H9 (cell line): ENCODE measurements around the gene ADAMTS5. TPM values are rescaled to one million over a fixed set of nuclear protein-coding genes. Genes with fewer than 3 reads are reported as not detected.

ENCODE experiments used
- DNase-seq: peaks from one replicate; pipeline ENCODE4 v3.0.0-alpha.2; 2017
- H2AFZ ChIP-seq: one replicate; pipeline ENCODE4 v1.6.1; 2013; ENCODE audit warnings: mild to moderate bottlenecking, low read length, control low read depth, moderate library complexity
- H2AK5ac ChIP-seq: 2 replicates; pipeline ENCODE4 v1.6.1; 2013; ENCODE audit warnings: low read length, control low read depth, mixed read lengths; ENCODE audit not compliant: insufficient read length
- H2BK120ac ChIP-seq: one replicate; pipeline ENCODE4 v1.6.1; 2013; ENCODE audit warnings: low read depth, mild to moderate bottlenecking, low read length, control low read depth, inconsistent platforms; ENCODE audit not compliant: poor library complexity, severe bottlenecking
- H2BK12ac ChIP-seq: 2 replicates; pipeline ENCODE4 v1.6.1; 2013; ENCODE audit warnings: low read length, control low read depth, mixed read lengths, low read depth; ENCODE audit not compliant: insufficient read length
- H2BK15ac ChIP-seq: 2 replicates; pipeline ENCODE4 v1.6.1; 2013; ENCODE audit warnings: low read depth, low read length, control low read depth
- H2BK20ac ChIP-seq: one replicate; pipeline ENCODE4 v1.6.1; 2013; ENCODE audit warnings: low read depth, mild to moderate bottlenecking, low read length, control low read depth, inconsistent platforms; ENCODE audit not compliant: poor library complexity, severe bottlenecking
- H2BK5ac ChIP-seq: 2 replicates; pipeline ENCODE4 v1.6.1; 2013; ENCODE audit warnings: low read length, control low read depth, mixed read lengths; ENCODE audit not compliant: insufficient read length
- H3K14ac ChIP-seq: 2 replicates; pipeline ENCODE4 v1.6.1; 2013; ENCODE audit warnings: low read length, control low read depth; ENCODE audit not compliant: insufficient read depth
- H3K18ac ChIP-seq: 2 replicates; pipeline ENCODE4 v1.6.1; 2013; ENCODE audit warnings: low read depth, mild to moderate bottlenecking, mixed read lengths, low read length, control low read depth; ENCODE audit not compliant: insufficient read length
- H3K23ac ChIP-seq: 2 replicates; pipeline ENCODE4 v1.6.1; 2013; ENCODE audit warnings: low read length, control low read depth, mixed read lengths, low read depth; ENCODE audit not compliant: insufficient read length
- H3K23me2 ChIP-seq: 2 replicates; pipeline ENCODE4 v1.6.1; 2013; ENCODE audit warnings: low read depth, mild to moderate bottlenecking, mixed read lengths, low read length, control low read depth; ENCODE audit not compliant: insufficient read length, poor library complexity, severe bottlenecking
- H3K27ac ChIP-seq: 2 replicates; pipeline ENCODE4 v1.5.1; 2013; ENCODE audit warnings: low read length, control low read depth, mixed read lengths, low read depth; ENCODE audit not compliant: insufficient read length
- H3K27me3 ChIP-seq: 2 replicates; pipeline ENCODE4 v1.6.1; 2013; ENCODE audit warnings: low read length, control low read depth, inconsistent platforms; ENCODE audit not compliant: insufficient read depth
- H3K4ac ChIP-seq: 2 replicates; pipeline ENCODE4 v1.6.1; 2013; ENCODE audit warnings: low read depth, mild to moderate bottlenecking, control low read depth, inconsistent platforms, low read length, moderate library complexity
- H3K4me1 ChIP-seq: 2 replicates; pipeline ENCODE4 v1.6.1; 2013; ENCODE audit warnings: low read length, control low read depth, inconsistent platforms; ENCODE audit not compliant: insufficient read depth
- H3K4me2 ChIP-seq: 2 replicates; pipeline ENCODE4 v1.6.1; 2013; ENCODE audit warnings: low read length, control low read depth, mixed read lengths; ENCODE audit not compliant: insufficient read length, insufficient read depth
- H3K56ac ChIP-seq: 2 replicates; pipeline ENCODE4 v1.6.1; 2013; ENCODE audit warnings: low read depth, mild to moderate bottlenecking, mixed read lengths, low read length, control low read depth; ENCODE audit not compliant: insufficient read length
- H3K79me1 ChIP-seq: 2 replicates; pipeline ENCODE4 v1.6.1; 2013; ENCODE audit warnings: low read depth, mild to moderate bottlenecking, moderate library complexity, low read length, control low read depth, inconsistent platforms; ENCODE audit not compliant: insufficient read depth, poor library complexity, severe bottlenecking
- H3K79me2 ChIP-seq: 2 replicates; pipeline ENCODE4 v1.6.1; 2013; ENCODE audit warnings: low read length, control low read depth, inconsistent platforms; ENCODE audit not compliant: insufficient read depth
- H3K9ac ChIP-seq: 2 replicates; pipeline ENCODE4 v1.6.1; 2013; ENCODE audit warnings: low read length, control low read depth, mixed read lengths; ENCODE audit not compliant: insufficient read length; ENCODE audit errors: extremely low read depth
- H3K9me3 ChIP-seq: one replicate; pipeline ENCODE4 v1.6.1; 2013; ENCODE audit warnings: low read depth, low read length, inconsistent platforms; ENCODE audit not compliant: control insufficient read depth
- H3T11ph ChIP-seq: one replicate; pipeline ENCODE4 v1.6.1; 2013; ENCODE audit warnings: mild to moderate bottlenecking, low read length, control low read depth, inconsistent platforms
- H4K20me1 ChIP-seq: one replicate; pipeline ENCODE4 v1.6.1; 2013; ENCODE audit not compliant: control insufficient read depth, insufficient read length, insufficient read depth
- H4K5ac ChIP-seq: 2 replicates; pipeline ENCODE4 v1.6.1; 2013; ENCODE audit warnings: low read depth, mild to moderate bottlenecking, mixed read lengths, low read length, control low read depth; ENCODE audit not compliant: insufficient read length
- H4K8ac ChIP-seq: replicated peaks from 2 replicates; pipeline ENCODE4 v1.6.1; 2013; ENCODE audit warnings: low read length, control low read depth, mixed read lengths, low read depth; ENCODE audit not compliant: insufficient read length
- H4K91ac ChIP-seq: 2 replicates; pipeline ENCODE4 v1.6.1; 2013; ENCODE audit warnings: low read depth, mild to moderate bottlenecking, moderate library complexity, mixed read lengths, low read length, control low read depth; ENCODE audit not compliant: insufficient read length
- H3K27ac Mint-ChIP-seq, 3 experiments: 2 replicates in 2 of 3; 3 replicates in 1 of 3; pipeline ENCODE4 v1.8.0; 2020 to 2021; ENCODE audit warnings: mixed read lengths in 3 of 3, mild to moderate bottlenecking in 1 of 3, moderate library complexity in 1 of 3
- H3K27me3 Mint-ChIP-seq: 2 replicates; pipeline ENCODE4 v1.8.0; 2021; ENCODE audit warnings: low read depth, mild to moderate bottlenecking, moderate library complexity, mixed read lengths
- H3K36me3 Mint-ChIP-seq, 3 experiments: 2 replicates in 2 of 3; 3 replicates in 1 of 3; pipeline ENCODE4 v1.8.0; 2020 to 2021; ENCODE audit warnings: low read depth in 3 of 3, mixed read lengths in 3 of 3; ENCODE audit not compliant: insufficient read depth in 1 of 3
- H3K4me1 Mint-ChIP-seq, 2 experiments: 2 replicates each; pipeline ENCODE4 v1.8.0; 2020; ENCODE audit warnings: mixed read lengths in 2 of 2
- H3K4me3 Mint-ChIP-seq, 2 experiments: 2 replicates in 1 of 2; 3 replicates in 1 of 2; pipeline ENCODE4 v1.8.0; 2020 to 2021; ENCODE audit warnings: mild to moderate bottlenecking in 2 of 2, mixed read lengths in 2 of 2, moderate library complexity in 1 of 2
- H3K9me3 Mint-ChIP-seq, 2 experiments: 2 replicates in 1 of 2; 3 replicates in 1 of 2; pipeline ENCODE4 v1.8.0; 2020; ENCODE audit warnings: mild to moderate bottlenecking in 2 of 2, mixed read lengths in 2 of 2, moderate library complexity in 1 of 2
- CTCF ChIP-seq: fragments of 200-600 bp; sonication (generic); conservative IDR thresholded peaks from 3 replicates; pipeline ENCODE4 v1.8.0; 2021; ENCODE audit warnings: antibody characterized with exemption, mild to moderate bottlenecking
- total RNA-seq: library from RNA; stranded (reverse); gene quantifications from 2 replicates; pipeline ENCODE4 v1.2.1, GENCODE V29; 2021

Gene ADAMTS5
- total RNA-seq, 1 experiment from 2014 or later: 0.90 TPM

DNA sequence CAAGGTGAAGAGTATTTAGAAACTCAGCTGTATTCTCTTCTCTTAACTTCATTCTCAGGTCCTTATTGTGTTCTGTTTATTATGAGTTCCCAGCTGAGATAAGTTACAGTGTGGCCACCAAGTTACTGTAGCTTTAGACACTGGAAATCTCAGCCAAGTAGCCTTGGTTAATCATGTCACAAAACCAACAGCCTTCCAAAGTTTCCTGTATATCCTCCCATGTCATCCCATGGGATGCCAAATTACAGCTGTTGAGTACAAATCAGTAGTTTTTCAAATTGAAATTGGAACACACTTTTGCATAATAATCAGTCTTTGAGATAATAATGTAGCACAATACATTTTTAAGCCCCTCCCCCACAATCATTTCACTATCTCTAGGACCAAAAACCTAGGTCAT lies 10.7 kb downstream of the ADAMTS5 start:
- Histone ChIP-seq H4K5ac (no peak overlapping the region), H2BK20ac (no peak overlapping the region), H2BK120ac (no peak overlapping the region), H3K79me2 (no peaks in the 10 kb centered on the region), H3K9me3 (no peaks in the 10 kb centered on the region), H3K4ac (no peak overlapping the region), H2BK12ac (no peak overlapping the region), H3K4me2 (no peak overlapping the region), H3K18ac (no peak overlapping the region), H3K23ac (no peak overlapping the region), H4K8ac (no peak overlapping the region), H3K27me3 (no peaks in the 10 kb centered on the region), H3K14ac (no peak overlapping the region), H3K56ac (no peak overlapping the region), H3K27ac (no peak overlapping the region), H3T11ph (no peak overlapping the region), H3K79me1 (no peaks in the 10 kb centered on the region), H4K91ac (no peak overlapping the region), H4K20me1 (no peaks in the 10 kb centered on the region), H2BK5ac (no peak overlapping the region), H3K23me2 (no peaks in the 10 kb centered on the region), H2BK15ac (no peak overlapping the region), H3K4me1 (peaks cover 1% of the 10 kb centered on the region; the same call in 1 of the 2 replicates), H2AFZ (no peak overlapping the region), H2AK5ac (no peak overlapping the region), H3K9ac (no peak overlapping the region)
- H3K27ac Mint-ChIP-seq: no peak overlapping the region
- no peak overlapping the region for H3K4me3 Mint-ChIP-seq
- no peaks in the 10 kb centered on the region for H3K36me3 Mint-ChIP-seq
- DNase-seq: no peak
- H3K27me3 Mint-ChIP-seq: no peaks in the 10 kb centered on the region
- peaks cover 29 to 34% of the 10 kb centered on the region in 2 experiments for H3K4me1 Mint-ChIP-seq
- no peak for TF ChIP-seq CTCF
- no peaks in the 10 kb centered on the region for H3K9me3 Mint-ChIP-seq
